ENCODE measurements around the gene FARP2. TPM values are rescaled to one million over a fixed set of nuclear protein-coding genes. Genes with fewer than 3 reads are reported as not detected.
"Not testable (repeated sequence)": the region's sequence is repeated elsewhere in the genome, so short reads cannot be mapped to it uniquely, and the experiment has no call there.

FARP2 gene
- total RNA-seq, 1 experiment from 2014 or later: 29.9 TPM

GRCh38 chr2:241381872-241382271 lies 25.8 kb downstream of the FARP2 start:
- no TSS peak for BruUV-seq (replicated peaks)
- POLR2A ChIA-PET (ENCODE audit: unreplicated experiment): no interaction called here
- no peaks in the 10 kb centered on the region for H3K9me2 ChIP-seq (replicated peaks; ENCODE audit: low read length)
- no peak for ATAC-seq
- no peak overlapping the region for H3K9ac ChIP-seq (ENCODE audit: low read length)
- no peak overlapping the region for H3K27ac ChIP-seq (ENCODE audit: low read length)
- H3K79me2 ChIP-seq (ENCODE audit: low read length): peaks cover 22% of the 10 kb centered on the region
- peaks cover 5% of the 10 kb centered on the region; the same call in 1 of the 2 replicates for H3K36me3 ChIP-seq (ENCODE audit: low read depth, low read length)
- intact Hi-C loops (cut with micrococcal nuclease): no loop called here
- H2AFZ ChIP-seq (ENCODE audit: low read length): no peak overlapping the region
- H3K4me1 ChIP-seq (ENCODE audit: insufficient read depth, low read length): no peaks in the 10 kb centered on the region
- H3K4me3 ChIP-seq (ENCODE audit: low read length): no peak overlapping the region
- TF ChIP-seq CTCF (conservative IDR thresholded peaks at IDR 0.05; ENCODE audit: low read depth, low read length) (no peak), EZH2phosphoT487 (IDR thresholded peaks at IDR 0.05; ENCODE audit: borderline replicate concordance, low read length) (no peak), EZH2 (IDR thresholded peaks at IDR 0.05; ENCODE audit: low read length, unreplicated experiment) (no peak)
- no peaks in the 10 kb centered on the region for H4K20me1 ChIP-seq (ENCODE audit: low read length)
- CTCF ChIA-PET: no interaction called here
- H3F3A ChIP-seq (ENCODE audit: low read length, unreplicated experiment): no peaks in the 10 kb centered on the region
- H3K4me2 ChIP-seq (ENCODE audit: low read length): no peak overlapping the region
- H3K27me3 ChIP-seq (ENCODE audit: low read length): no peaks in the 10 kb centered on the region
- no peaks in the 10 kb centered on the region for H3K9me3 ChIP-seq (ENCODE audit: low read length)
- DNase-seq: no peak

GRCh38 chr2:241385450-241385849 lies 29.4 kb downstream of the FARP2 start:
- H3K4me3 ChIP-seq (ENCODE audit: low read length); H3K27me3 ChIP-seq (ENCODE audit: low read length); POLR2A ChIA-PET (ENCODE audit: unreplicated experiment); H3K4me1 ChIP-seq (ENCODE audit: insufficient read depth, low read length); H3F3A ChIP-seq (ENCODE audit: low read length, unreplicated experiment); H3K36me3 ChIP-seq (ENCODE audit: low read depth, low read length); DNase-seq; intact Hi-C loops (cut with micrococcal nuclease); ATAC-seq; BruUV-seq (replicated peaks); H2AFZ ChIP-seq (ENCODE audit: low read length); H3K9ac ChIP-seq (ENCODE audit: low read length); H4K20me1 ChIP-seq (ENCODE audit: low read length); H3K79me2 ChIP-seq (ENCODE audit: low read length); H3K9me3 ChIP-seq (ENCODE audit: low read length); H3K27ac ChIP-seq (ENCODE audit: low read length); H3K9me2 ChIP-seq (replicated peaks; ENCODE audit: low read length); H3K4me2 ChIP-seq (ENCODE audit: low read length): not testable (repeated sequence)
- CTCF ChIA-PET: interaction anchor here (0.7 kb wide), 1 partner anchor 69 kb away, joined by 3 read pairs; no protein-coding TSS in a partner anchor

- H3K9ac ChIP-seq (ENCODE audit: low read length): no peak overlapping the region
- no peaks in the 10 kb centered on the region for H3F3A ChIP-seq (ENCODE audit: low read length, unreplicated experiment)
- H2AFZ ChIP-seq (ENCODE audit: low read length): no peak overlapping the region
- ATAC-seq (no peak), DNase-seq (no peak)
- no peaks in the 10 kb centered on the region for H3K9me3 ChIP-seq (ENCODE audit: low read length)
- no peaks in the 10 kb centered on the region for H4K20me1 ChIP-seq (ENCODE audit: low read length)
- ChIA-PET POLR2A (ENCODE audit: unreplicated experiment) (no interaction called here), CTCF (no interaction called here)
- TF ChIP-seq CTCF (conservative IDR thresholded peaks at IDR 0.05; ENCODE audit: low read depth, low read length): no peak
- TF ChIP-seq EZH2phosphoT487 (IDR thresholded peaks at IDR 0.05; ENCODE audit: borderline replicate concordance, low read length): no peak
- no peak for TF ChIP-seq EZH2 (IDR thresholded peaks at IDR 0.05; ENCODE audit: low read length, unreplicated experiment)
- no peaks in the 10 kb centered on the region for H3K27me3 ChIP-seq (ENCODE audit: low read length)
- no peak overlapping the region for H3K4me2 ChIP-seq (ENCODE audit: low read length)
- no peaks in the 10 kb centered on the region; the same call in 1 of the 2 replicates for H3K36me3 ChIP-seq (ENCODE audit: low read depth, low read length)
- no peaks in the 10 kb centered on the region for H3K9me2 ChIP-seq (replicated peaks; ENCODE audit: low read length)
- intact Hi-C loops (cut with micrococcal nuclease): no loop called here
- H3K4me3 ChIP-seq (ENCODE audit: low read length): no peak overlapping the region
- BruUV-seq (replicated peaks): no TSS peak
- H3K27ac ChIP-seq (ENCODE audit: low read length): no peak overlapping the region
- H3K79me2 ChIP-seq (ENCODE audit: low read length): peaks cover 5% of the 10 kb centered on the region; the same call in 1 of the 2 replicates
- H3K4me1 ChIP-seq (ENCODE audit: insufficient read depth, low read length): no peaks in the 10 kb centered on the region
Measured at GRCh38 chr2:241386519-241386918, 30.4 kb downstream of the FARP2 start.

All from PC-3 (cell line).